ENCODE measurements around the gene MAPK14. TPM values are rescaled to one million over a fixed set of nuclear protein-coding genes. Genes with fewer than 3 reads are reported as not detected.
"Not testable (repeated sequence)": the region's sequence is repeated elsewhere in the genome, so short reads cannot be mapped to it uniquely, and the experiment has no call there.

MAPK14 gene
- total RNA-seq, result 27.3 and 36.5 TPM in 2 replicates

GRCh38 chr6:36027501-36028087, at the start of gene MAPK14:
Gene MAPK14, plus strand, starts transcription at chr6:36027808. Its CDS starts 350 bp downstream, at chr6:36028158.
- peak within 1 kb of the TSS; percentile 66 for H3K4me3 ChIP-seq (ENCODE audit: low read depth, low read length)
- peak; percentile 89 for TF ChIP-seq CTCF (conservative IDR thresholded peaks at IDR 0.05; ENCODE audit: low read depth, low read length)
- peak; percentile 98 for DNase-seq (ENCODE audit: low read depth)

GRCh38 chr6:35980126-35980525, 47.5 kb upstream of the MAPK14 start:
- DNase-seq (ENCODE audit: low read depth); H3K4me3 ChIP-seq (ENCODE audit: low read depth, low read length): not testable (repeated sequence)

GRCh38 chr6:35980991-35981645, 46.5 kb upstream of the MAPK14 start:
- TF ChIP-seq CTCF (conservative IDR thresholded peaks at IDR 0.05; ENCODE audit: low read depth, low read length), result no peak
- no peak overlapping the region for H3K4me3 ChIP-seq (ENCODE audit: low read depth, low read length)
- DNase-seq (ENCODE audit: low read depth), result no peak

- TF ChIP-seq CTCF (conservative IDR thresholded peaks at IDR 0.05; ENCODE audit: low read depth, low read length), result no peak
- DNase-seq (ENCODE audit: low read depth), result no peak
- no peak overlapping the region for H3K4me3 ChIP-seq (ENCODE audit: low read depth, low read length)
Observed at GRCh38 chr6:35984701-35985100, 42.9 kb upstream of the MAPK14 start.

- not testable (repeated sequence) for DNase-seq (ENCODE audit: low read depth); H3K4me3 ChIP-seq (ENCODE audit: low read depth, low read length)
Observed at GRCh38 chr6:35988047-35988446, 39.6 kb upstream of the MAPK14 start.

- no peak for DNase-seq (ENCODE audit: low read depth)
- no peak for TF ChIP-seq CTCF (conservative IDR thresholded peaks at IDR 0.05; ENCODE audit: low read depth, low read length)
Observed at GRCh38 chr6:35993150-35993549, 34.5 kb upstream of the MAPK14 start.

GRCh38 chr6:36000451-36000850, 27.2 kb upstream of the MAPK14 start:
- H3K4me3 ChIP-seq (ENCODE audit: low read depth, low read length), result no peak overlapping the region
- DNase-seq (ENCODE audit: low read depth), result no peak
- no peak for TF ChIP-seq CTCF (conservative IDR thresholded peaks at IDR 0.05; ENCODE audit: low read depth, low read length)

More at GRCh38 chr6:35993150-35993549, 34.5 kb upstream of the MAPK14 start:
- no peak overlapping the region for H3K4me3 ChIP-seq (ENCODE audit: low read depth, low read length)

GRCh38 chr6:36015666-36016065, 11.9 kb upstream of the MAPK14 start:
- TF ChIP-seq CTCF (conservative IDR thresholded peaks at IDR 0.05; ENCODE audit: low read depth, low read length), result no peak
- H3K4me3 ChIP-seq (ENCODE audit: low read depth, low read length), result no peak overlapping the region

More at GRCh38 chr6:36015666-36016065, 11.9 kb upstream of the MAPK14 start:
- DNase-seq (ENCODE audit: low read depth), result no peak
